Mucosa of descending colon (tissue), 3 donors: ENCODE results near the gene FEM1C. TPM values are rescaled to one million over a fixed set of nuclear protein-coding genes. Genes with fewer than 3 reads are reported as not detected.

Experiments
- ATAC-seq: fragments of 200-7000 bp; cut with Tn5 transposase; one replicate; pipeline ENCODE4 v1.9.1; 2020; ENCODE audit warnings: mild to moderate bottlenecking, moderate library complexity
- DNase-seq, 3 donors: peaks; one replicate each; pipeline ENCODE4 v3.0.0-alpha.2; 2020
- H3K36me3 ChIP-seq: fragments of 200-600 bp; one replicate; pipeline ENCODE4 v1.8.0; 2021; ENCODE audit warnings: low read depth, mild to moderate bottlenecking
- H3K4me1 ChIP-seq: fragments of 200-600 bp; one replicate; pipeline ENCODE4 v1.8.0; 2021; ENCODE audit warnings: low read depth, mild to moderate bottlenecking
- H3K4me3 ChIP-seq: fragments of 200-600 bp; one replicate; pipeline ENCODE4 v1.8.0; 2021; ENCODE audit warnings: mild to moderate bottlenecking
- H3K9me3 ChIP-seq: fragments of 200-600 bp; one replicate; pipeline ENCODE4 v1.8.0; 2021; ENCODE audit warnings: mild to moderate bottlenecking
- intact Hi-C, 2 donors: fragments of 100-400 bp; cut with DNase I in 1 of 2; cut with micrococcal nuclease in 1 of 2; formaldehyde crosslinking; loops; one replicate each; pipeline versions ENCODE4 v1.11.0 to v1.11.1; 2022; cut with DNase I, micrococcal nuclease
- total RNA-seq, 3 donors: library from RNA; stranded (reverse); fragmentation: NEBNext Ultra II Directional in 2 of 3; extraction: Animal tissue kit (Norgen Biotek cat#: 25700) in 2 of 3; gene quantifications; one replicate each; pipeline versions ENCODE4 v1.2.1 to v1.2.4, GENCODE V29; 2021 to 2023
- TF ChIP-seq, protein P1 (sequence below): fragments of 200-600 bp; IDR thresholded peaks from one replicate; pipeline ENCODE4 v1.8.0; 2022; ENCODE audit warnings: antibody characterized with exemption, mild to moderate bottlenecking
- donor health status: DM: no; HTN: no; CAD: no; lungs with moderate emphysema.
- donor health status: DM: no; HTN: no; CAD: no.
- donor health status: DM: no; HTN: yes; CAD: no.

The FEM1C gene
- total RNA-seq, 3 donors from 2014 or later: 31.1 to 37.7 (median 33.5) TPM

- intact Hi-C loops: no loop called here
- DNase-seq (no peak), ATAC-seq (no peak)
- TF ChIP-seq, protein P1, sequence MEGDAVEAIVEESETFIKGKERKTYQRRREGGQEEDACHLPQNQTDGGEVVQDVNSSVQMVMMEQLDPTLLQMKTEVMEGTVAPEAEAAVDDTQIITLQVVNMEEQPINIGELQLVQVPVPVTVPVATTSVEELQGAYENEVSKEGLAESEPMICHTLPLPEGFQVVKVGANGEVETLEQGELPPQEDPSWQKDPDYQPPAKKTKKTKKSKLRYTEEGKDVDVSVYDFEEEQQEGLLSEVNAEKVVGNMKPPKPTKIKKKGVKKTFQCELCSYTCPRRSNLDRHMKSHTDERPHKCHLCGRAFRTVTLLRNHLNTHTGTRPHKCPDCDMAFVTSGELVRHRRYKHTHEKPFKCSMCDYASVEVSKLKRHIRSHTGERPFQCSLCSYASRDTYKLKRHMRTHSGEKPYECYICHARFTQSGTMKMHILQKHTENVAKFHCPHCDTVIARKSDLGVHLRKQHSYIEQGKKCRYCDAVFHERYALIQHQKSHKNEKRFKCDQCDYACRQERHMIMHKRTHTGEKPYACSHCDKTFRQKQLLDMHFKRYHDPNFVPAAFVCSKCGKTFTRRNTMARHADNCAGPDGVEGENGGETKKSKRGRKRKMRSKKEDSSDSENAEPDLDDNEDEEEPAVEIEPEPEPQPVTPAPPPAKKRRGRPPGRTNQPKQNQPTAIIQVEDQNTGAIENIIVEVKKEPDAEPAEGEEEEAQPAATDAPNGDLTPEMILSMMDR: no peak
- Histone ChIP-seq H3K9me3 (no peaks in the 10 kb centered on the region), H3K4me1 (no peaks in the 10 kb centered on the region), H3K4me3 (no peak overlapping the region), H3K36me3 (no peaks in the 10 kb centered on the region)
Measured at GRCh38 chr5:115470921-115471320, 73.7 kb downstream of the FEM1C start.

Other genes starting within 250 kb of the FEM1C start
- 10 to 100 TPM in 1 of 3 donors, 1 to 10 TPM in 2; 9.1 to 11.5 (median 9.2) TPM for gene CCDC112, start 248.1 kb downstream of the FEM1C start, total RNA-seq
- 1 to 10 TPM; 1.9 to 4.3 (median 3.5) TPM for gene TICAM2, start 57.7 kb upstream of the FEM1C start, total RNA-seq
- 100 to 1,000 TPM in 2 of 3 donors, 10 to 100 TPM in 1; 89.0 to 113 (median 104) TPM for gene TMED7, start 81.3 kb upstream of the FEM1C start, total RNA-seq